Stimulated activated CD4-positive, alpha-beta T cell treated with anti-CD3 and anti-CD28 coated beads, Interleukin-12 subunit alpha, Interleukin-12 subunit beta, amount 100 ng/mL, for 4 hours (primary cell): ENCODE data around the gene FNIP1.
"Not testable (repeated sequence)": the region's sequence is repeated elsewhere in the genome, so short reads cannot be mapped to it uniquely, and the experiment has no call there.

Experiments used
- DNase-seq: peaks from one replicate; pipeline ENCODE4 v3.0.0-alpha.2; 2020

FNIP1 gene

GRCh38 chr5:131634996-131635683 lies 161.7 kb downstream of the FNIP1 start, which contains the start of gene RAPGEF6:
TSS of gene RAPGEF6 (minus strand) at chr5:131635229. CDS start at chr5:131635030, 199 bp downstream.
- DNase-seq = peak; percentile 88

DNA sequence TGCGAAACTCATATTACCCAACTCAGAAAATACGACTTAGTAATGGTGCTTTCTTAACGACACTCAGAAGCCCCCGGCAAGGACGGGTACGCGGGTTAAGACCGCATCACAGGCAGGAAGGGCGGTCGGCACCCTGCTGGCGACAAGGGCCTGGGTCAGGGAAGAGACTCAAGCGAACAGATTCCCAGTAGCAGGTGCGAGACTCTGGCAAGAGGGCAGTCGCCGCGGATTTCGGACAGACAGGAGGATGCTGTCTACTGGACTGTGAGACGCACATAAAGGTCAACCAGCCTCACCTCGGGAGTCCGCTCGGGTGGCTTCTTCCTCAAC lies 162.2 kb downstream of the FNIP1 start:
- peak; percentile 46 for DNase-seq

DNA sequence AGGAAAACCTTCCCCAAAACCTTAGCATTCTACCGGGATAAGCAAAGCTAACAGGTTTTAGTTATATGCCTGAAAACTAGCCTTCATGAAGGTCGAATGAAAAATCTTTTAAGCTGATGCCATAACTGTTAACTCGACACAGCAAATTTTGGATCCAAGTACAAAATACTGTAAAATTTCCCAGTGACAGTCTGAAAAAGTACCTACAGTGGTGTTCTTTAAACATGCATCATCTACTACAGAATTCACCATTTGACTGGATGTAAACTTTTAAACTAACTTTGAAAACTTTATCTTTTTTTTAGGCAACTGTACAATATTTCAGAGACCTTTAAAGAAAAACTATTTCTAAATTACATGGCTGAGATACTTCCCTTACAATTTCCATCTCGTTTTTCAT lies 162.6 kb downstream of the FNIP1 start:
- no peak for DNase-seq

DNA sequence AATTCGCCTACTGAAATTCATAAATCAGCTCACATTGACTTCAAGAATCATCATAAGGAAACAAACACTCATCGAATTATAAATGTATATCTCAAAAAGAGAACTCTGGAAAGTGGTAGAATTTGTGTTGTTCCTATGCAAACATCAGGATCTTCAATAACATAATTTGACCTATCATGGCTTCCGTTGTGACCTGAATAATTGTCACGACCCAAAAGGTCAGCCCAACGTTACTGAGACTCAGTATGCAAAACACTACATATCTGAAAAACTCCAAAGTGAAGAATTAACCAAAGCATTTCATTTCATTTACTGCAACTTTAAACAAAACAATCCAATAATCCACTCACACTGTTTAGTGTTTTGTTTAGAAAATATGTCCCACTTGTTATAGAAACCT lies 163.0 kb downstream of the FNIP1 start:
- DNase-seq = no peak

DNA sequence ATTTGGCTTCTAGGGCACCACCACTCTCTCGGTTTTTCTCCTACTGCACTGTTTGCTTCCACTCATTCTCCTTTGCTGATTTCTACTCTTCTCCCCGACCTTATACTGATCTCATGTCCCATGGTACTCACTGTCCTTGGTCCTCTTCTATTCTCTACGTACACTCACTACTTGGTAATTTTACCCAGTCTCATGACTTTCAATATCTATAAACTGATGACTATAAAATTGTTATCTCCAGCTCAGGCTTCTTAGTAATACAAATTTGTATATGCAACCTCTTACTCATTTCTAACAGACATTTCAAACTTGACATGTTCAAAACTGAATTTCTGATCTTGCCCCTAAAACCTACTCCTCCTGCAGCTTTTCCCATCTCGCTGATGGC lies 165.9 kb downstream of the FNIP1 start:
- no peak for DNase-seq

DNA sequence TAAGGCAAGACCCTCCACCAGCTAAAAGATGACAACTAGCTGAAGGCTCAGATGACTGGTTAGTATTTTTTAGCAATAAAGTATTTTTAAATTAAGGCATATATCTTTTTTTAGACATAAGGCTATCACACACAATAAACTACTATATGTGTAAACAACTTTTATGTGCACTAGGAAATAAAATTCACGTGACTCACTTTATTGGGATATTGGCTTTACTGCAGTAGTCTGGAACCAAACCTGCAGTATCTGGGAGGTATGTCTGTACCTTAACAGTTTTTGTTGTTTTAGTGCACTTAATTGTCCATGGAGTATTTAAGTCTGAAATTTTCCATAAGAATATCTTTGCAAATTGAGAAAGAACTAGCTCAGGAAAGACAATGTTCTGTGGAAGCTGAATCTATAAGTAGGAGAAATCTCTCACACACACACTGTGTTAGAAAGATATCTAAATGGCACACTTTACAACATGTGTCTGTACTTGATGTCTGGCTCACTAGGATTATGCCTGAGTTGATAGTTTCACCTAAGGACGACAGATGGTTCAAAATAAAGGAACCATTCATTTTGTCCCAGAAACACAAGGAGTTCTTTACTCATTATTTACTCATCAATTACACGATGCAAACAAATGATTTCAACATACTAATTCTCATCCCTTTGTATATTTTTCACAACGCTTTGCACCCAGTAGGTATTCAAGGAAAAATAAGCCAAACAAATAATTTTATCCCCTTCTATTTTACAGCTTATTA lies 166.4 kb downstream of the FNIP1 start:
- DNase-seq = no peak

GRCh38 chr5:131628990-131629389 lies 167.8 kb downstream of the FNIP1 start:
- no peak for DNase-seq

- no peak for DNase-seq
Measured at GRCh38 chr5:131627207-131627865, 169.5 kb downstream of the FNIP1 start.

GRCh38 chr5:131622633-131623032 lies 174.2 kb downstream of the FNIP1 start:
- DNase-seq = no peak

DNA sequence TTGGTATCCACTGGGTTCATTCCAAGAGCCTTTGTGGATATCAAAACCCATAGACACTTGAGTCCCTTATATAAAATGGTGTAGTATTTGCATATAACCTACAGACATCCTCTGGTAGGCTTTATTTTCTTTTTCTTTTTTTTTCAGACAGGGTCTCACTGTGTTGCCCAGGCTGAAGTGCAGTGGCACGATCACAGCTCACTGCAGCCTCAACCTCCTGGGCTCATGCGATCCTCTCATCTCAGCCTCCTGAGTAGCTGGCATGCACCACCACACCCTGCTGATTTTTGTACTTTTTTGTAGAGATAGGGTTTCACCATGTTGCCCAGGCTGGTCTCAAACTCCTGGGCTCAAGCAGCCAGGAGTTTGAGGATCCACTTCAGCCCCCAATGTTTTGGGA lies 175.7 kb downstream of the FNIP1 start:
- not testable (repeated sequence) for DNase-seq

DNA sequence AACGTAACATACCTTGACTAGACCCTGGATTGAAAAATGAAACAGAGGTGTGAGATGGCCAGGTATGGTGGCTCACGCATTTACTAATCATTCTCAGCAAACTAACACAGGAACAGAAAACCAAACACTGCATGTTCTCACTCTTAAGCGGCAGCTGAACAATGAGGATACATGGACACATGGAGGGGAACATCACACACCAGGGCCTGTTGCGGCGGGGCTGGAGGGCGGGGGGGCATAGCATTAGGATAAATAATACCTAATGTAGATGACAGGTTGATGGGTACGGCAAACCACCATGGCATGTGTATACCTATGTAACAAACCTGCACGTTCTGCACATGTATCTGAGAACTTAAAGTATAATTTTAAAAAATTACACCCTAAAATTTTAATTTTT lies 177.7 kb downstream of the FNIP1 start:
- DNase-seq = no peak

DNA sequence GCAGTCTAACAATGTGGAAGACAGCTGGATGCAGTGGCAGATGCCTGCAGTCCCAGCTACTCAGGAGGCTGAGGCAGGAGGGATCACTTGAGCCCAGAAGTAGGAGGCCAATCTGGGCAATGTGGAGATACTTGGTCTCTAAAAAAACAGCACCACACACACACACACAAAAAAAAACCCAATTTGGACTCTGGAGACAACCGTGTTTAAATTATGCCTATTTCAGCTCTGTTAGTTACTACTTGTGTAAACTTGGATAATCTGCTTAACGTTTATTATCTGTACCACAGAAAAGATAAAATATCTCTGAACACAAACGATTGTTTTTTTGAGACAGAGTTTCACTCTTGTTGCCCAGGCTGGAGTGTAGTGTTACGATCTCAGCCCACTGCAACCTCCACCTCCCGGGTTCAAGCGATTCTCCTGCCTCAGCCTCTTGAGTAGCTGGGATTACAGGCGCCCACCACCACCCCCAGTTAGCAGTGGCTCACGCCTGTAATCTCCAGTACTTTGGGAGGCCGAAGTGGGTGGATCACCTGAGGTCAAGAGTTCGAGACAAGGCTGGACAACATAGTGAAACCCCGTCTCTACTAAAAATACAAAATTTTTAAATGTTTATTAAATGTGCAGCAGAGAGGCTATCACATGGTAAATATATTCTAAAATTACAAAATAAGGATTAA lies 179.5 kb downstream of the FNIP1 start:
- DNase-seq = no peak

DNA sequence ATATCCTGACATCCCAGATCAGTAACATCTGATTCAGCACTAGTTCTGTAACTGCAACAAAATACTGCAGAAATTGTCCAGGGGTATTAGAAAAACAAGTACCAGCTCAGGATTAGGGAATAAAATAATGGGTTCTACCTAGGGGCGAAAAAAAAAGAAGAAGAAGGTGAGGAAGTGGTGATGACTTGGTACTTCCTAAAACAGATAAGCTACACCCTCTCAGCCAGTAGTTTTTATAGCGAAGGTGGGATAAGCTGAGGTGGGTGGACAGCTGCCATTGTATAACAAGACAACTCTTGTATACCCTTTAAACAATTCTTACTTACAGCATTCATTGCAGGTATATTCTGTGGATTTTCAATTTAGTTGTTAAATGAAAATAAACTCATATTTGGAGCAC lies 180.9 kb downstream of the FNIP1 start:
- no peak for DNase-seq

- DNase-seq = no peak
Measured at GRCh38 chr5:131613423-131613822, 183.4 kb downstream of the FNIP1 start.

DNA sequence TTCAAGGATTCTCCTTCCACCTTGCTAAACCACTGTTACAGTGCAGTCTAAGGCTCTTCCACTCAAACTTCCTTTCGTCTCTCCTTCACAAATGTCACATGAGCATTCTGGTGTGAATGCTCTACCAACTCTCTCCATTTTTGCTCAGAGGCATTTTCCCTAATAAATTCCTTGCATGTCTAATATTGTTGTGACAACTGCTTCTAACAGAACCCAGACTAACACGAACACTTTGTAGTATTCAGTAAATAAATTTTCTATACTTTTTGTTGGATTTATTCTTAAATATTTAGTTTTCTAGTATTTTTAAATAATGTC lies 185.8 kb downstream of the FNIP1 start:
- no peak for DNase-seq

- no peak for DNase-seq
Measured at GRCh38 chr5:131610198-131611063, 186.4 kb downstream of the FNIP1 start.

- no peak for DNase-seq
Measured at GRCh38 chr5:131609774-131610173, 187.0 kb downstream of the FNIP1 start.

- DNase-seq = no peak
Measured at GRCh38 chr5:131608597-131608996, 188.2 kb downstream of the FNIP1 start.

- DNase-seq = no peak
Measured at GRCh38 chr5:131607903-131608540, 188.8 kb downstream of the FNIP1 start.

DNA sequence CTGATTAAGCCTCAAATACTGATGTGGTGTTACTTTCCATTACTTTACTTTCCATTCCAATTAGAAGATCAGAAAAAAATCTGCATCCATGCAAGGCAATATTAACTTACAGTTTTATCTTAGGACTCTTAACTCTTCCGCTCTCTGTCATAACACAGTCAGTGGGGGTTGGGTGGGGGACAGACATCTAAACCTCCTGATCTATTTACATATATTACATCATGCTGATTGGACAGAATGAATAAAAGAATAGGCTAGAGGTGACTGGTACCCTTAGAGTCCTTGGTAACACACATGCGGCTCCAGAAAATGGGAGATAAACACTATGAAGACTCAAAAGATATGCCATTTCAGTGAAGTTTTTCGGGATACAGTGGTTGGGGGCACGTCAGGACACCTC lies 189.4 kb downstream of the FNIP1 start:
- DNase-seq = no peak

GRCh38 chr5:131605086-131605485 lies 191.7 kb downstream of the FNIP1 start:
- no peak for DNase-seq
